Omental fat pad (tissue), 4 donors: ENCODE measurements around the gene PUS7L. TPM values are rescaled to one million over a fixed set of nuclear protein-coding genes. Genes with fewer than 3 reads are reported as not detected.
"Not testable (repeated sequence)": the region's sequence is repeated elsewhere in the genome, so short reads cannot be mapped to it uniquely, and the experiment has no call there.

ENCODE experiments used
- ATAC-seq: fragments of 150-250 bp; one replicate; pipeline ENCODE4 v1.9.1; 2016; ENCODE audit warnings: mild to moderate bottlenecking, moderate library complexity; ENCODE audit not compliant: low FRiP score
- DNase-seq: peaks from one replicate; pipeline ENCODE4 v3.0.0-alpha.2; 2019; ENCODE audit warnings: low spot score
- total RNA-seq, 4 donors: library from RNA; depleted of rRNA; stranded (reverse); fragments of >200 nt; gene quantifications; one replicate each; pipeline ENCODE4 v1.1.0, GENCODE V29; 2016
- TF ChIP-seq, protein P1 (sequence below), 3 donors: fragments of 450-650 bp; IDR thresholded peaks; one replicate each; pipeline ENCODE4 v1.5.1; 2016 to 2017; ENCODE audit warnings: antibody characterized with exemption in 3 of 3, mild to moderate bottlenecking in 3 of 3, moderate library complexity in 2 of 3

PUS7L gene
- total RNA-seq, 4 donors from 2014 or later: 6.8 to 9.8 (median 7.9) TPM

DNA sequence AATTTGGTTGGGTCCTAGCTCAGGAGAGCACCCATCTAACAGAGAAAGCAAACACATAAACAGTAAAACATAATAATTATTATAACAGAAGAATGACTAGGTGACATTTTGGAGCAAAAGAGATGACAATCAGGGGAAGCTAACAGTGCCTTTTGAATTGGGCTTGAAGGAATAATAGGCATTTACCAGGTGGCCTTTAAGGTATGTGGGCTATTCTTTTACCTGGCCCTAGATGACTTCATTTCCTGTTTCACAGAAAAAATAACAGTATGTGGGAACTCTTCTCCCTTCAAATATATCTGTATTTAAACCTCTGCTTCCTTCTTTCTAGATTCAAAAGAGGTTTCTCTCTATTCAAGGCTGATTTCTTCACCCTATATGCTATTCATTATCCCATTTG, 4.0 kb upstream of the PUS7L start:
- ATAC-seq: no peak
- DNase-seq: no peak
- TF ChIP-seq, protein P1, sequence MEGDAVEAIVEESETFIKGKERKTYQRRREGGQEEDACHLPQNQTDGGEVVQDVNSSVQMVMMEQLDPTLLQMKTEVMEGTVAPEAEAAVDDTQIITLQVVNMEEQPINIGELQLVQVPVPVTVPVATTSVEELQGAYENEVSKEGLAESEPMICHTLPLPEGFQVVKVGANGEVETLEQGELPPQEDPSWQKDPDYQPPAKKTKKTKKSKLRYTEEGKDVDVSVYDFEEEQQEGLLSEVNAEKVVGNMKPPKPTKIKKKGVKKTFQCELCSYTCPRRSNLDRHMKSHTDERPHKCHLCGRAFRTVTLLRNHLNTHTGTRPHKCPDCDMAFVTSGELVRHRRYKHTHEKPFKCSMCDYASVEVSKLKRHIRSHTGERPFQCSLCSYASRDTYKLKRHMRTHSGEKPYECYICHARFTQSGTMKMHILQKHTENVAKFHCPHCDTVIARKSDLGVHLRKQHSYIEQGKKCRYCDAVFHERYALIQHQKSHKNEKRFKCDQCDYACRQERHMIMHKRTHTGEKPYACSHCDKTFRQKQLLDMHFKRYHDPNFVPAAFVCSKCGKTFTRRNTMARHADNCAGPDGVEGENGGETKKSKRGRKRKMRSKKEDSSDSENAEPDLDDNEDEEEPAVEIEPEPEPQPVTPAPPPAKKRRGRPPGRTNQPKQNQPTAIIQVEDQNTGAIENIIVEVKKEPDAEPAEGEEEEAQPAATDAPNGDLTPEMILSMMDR (IDR thresholded peaks at IDR 0.05): no peak

DNA sequence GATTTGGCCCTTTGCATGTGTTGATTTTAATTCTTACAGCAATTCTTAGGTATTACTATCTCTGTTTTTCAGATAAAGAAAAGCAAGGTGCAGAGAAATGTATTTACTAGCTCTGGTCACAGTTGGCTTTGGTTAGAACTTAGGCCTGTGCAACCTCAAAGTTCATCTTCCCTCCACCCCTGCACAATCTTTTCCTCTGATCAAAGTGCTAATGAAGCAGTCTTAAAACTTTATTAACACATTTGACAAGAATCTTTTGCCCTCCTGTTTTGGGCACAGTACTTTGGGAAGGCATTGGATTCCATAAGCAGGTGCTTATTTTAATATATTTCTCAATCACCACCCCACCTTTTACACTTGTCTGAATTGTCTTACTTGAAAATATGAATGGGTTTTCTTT, 2.9 kb upstream of the PUS7L start:
- TF ChIP-seq, protein P1 (IDR thresholded peaks at IDR 0.05): no peak
- no peak for ATAC-seq
- no peak for DNase-seq

DNA sequence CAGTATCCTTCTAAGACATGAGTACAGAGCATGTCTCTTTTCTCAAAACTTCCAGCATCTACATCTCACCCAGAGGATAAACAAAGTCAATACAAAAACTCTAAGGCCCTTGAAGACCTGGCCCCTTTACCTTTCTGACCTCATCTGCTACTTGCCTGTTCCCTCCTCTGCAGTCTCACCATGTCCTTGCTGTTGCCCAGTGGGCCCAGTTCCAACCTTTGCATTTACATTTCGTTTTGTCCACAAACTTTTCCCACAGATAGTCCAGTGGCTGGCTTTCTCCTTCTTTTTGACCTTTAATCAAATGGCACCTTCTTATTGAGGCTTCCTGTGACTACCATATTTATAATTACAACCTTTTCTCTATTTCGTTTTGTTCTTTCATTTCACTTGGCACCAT, 1.8 kb upstream of the PUS7L start:
- no peak for DNase-seq
- TF ChIP-seq, protein P1 (IDR thresholded peaks at IDR 0.05): no peak
- ATAC-seq: no peak

DNA sequence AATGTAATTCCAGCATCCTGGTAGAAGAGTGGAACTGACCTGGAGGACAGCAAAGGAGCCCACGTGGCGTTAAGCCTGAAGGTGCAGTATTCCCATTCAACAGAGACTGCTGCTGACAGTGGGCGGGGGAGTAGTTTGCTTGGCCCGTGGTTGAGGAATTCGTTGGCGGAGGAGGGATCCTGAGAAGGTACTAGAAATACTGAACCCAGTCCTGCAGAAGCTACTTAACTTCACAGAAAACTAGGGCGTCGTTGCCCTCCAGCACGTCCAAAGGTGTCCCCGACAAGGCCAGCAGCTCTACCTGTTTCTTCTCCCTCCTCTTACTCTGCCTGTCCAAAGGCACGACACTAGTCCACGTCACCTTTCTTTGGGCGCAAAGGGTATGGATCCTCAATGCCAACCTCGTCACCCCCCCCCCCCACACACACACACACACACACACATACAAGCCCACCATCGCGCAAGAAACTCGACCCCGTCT, 303 bp downstream of the PUS7L start:
- DNase-seq (no peak), ATAC-seq (peak; percentile 58)
- TF ChIP-seq, protein P1 (IDR thresholded peaks at IDR 0.05): no peak

DNA sequence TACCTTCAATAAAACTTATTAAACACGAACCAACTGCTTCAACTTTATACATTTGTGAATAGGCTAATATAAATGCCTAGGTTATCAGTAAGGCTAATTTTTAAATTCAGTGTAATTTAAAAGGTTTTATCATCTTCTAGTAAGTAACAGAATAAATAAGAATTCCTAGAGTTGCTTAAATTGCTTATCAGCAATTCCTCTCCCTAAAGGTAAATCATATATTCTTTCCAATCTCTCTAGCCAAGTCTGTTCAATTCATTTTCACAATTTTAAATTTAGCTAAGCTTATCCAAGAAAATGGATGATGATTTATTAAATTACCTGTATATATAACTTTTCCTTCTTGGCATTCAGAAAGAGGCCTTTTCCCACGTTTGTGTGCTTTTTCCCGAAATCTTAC, 4.6 kb downstream of the PUS7L start:
- DNase-seq (no peak), ATAC-seq (no peak)
- TF ChIP-seq, protein P1 (IDR thresholded peaks at IDR 0.05): no peak

DNA sequence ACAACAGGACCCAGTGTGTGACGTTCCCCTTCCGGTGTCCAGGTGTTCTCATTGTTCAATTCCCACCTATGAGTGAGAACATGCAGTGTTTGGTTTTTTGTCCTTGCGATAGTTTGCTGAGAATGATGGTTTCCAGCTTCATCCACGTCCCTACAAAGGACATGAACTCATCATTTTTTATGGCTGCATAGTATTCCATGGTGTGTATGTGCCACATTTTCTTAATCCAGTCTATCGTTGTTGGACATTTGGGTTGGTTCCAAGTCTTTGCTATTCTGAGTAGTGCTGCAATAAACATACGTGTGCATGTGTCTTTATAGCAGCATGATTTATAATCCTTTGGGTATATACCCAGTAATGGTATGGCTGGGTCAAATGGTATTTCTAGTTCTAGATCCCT, 7.2 kb downstream of the PUS7L start:
- ATAC-seq: not testable (repeated sequence)

DNA sequence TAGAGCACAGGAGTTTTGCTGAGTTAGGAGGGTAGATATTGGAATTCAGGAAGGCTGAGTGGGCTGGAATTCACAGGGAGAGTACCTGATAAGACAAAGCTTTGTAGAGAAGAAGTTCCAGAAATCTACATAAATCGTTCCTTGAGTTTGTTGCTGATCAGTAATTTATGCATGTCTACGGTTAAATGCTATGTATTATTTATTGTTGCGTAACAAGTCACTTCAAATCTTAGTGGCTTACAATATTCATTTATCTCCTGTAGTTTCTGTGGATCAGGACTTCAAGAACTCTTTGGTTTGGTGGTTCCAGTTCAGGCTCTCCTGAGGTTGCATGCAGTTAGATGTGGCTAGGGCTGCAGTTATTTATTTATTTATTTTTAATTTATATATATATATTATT, 7.8 kb downstream of the PUS7L start:
- TF ChIP-seq, protein P1 (IDR thresholded peaks at IDR 0.05): no peak
- no peak for DNase-seq
- no peak for ATAC-seq

More for the DNA sequence above, 7.2 kb downstream of the PUS7L start:
- DNase-seq: not testable (repeated sequence)

DNA sequence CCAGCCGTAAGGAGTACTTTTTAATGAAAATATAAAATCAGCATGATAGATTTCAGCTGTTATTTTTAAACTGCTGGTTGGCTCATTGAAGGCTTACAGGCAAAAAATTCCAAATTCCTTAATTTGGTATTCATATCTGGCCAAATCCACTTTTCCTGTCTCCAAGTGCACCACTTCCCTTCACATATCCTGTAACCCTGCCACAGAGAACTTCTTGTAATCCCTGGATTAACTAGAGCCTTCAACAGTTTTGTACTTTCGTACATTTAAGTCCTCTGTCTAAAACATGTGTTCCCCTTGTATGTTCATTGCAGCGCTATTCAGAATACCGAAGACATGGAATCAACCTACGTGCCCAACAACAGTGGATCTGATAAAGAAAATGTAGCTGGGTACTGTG, 9.6 kb downstream of the PUS7L start:
- no peak for DNase-seq
- no peak for ATAC-seq
- TF ChIP-seq, protein P1 (IDR thresholded peaks at IDR 0.05): no peak
